Psoas muscle (tissue), 8 donors: ENCODE measurements around the gene C15orf61. TPM values are rescaled to one million over a fixed set of nuclear protein-coding genes. Genes with fewer than 3 reads are reported as not detected.

Source experiments
- ATAC-seq, 4 donors: fragments of 200-7000 bp; cut with Tn5 transposase; one replicate each; pipeline ENCODE4 v1.9.1; 2020; ENCODE audit warnings: moderate library complexity in 3 of 4, mild to moderate bottlenecking in 2 of 4
- DNase-seq, 2 donors: peaks; one replicate each; pipeline ENCODE4 v3.0.0-alpha.2; 2020
- H3K27ac ChIP-seq: fragments of 200-600 bp; one replicate; pipeline ENCODE4 v1.8.0; 2022
- H3K27me3 ChIP-seq, 3 donors: fragments of 200-600 bp in 1 of 3; one replicate each; pipeline versions ENCODE4 v1.6.1 to v1.8.0; 2013 to 2022; ENCODE audit warnings: low read length in 2 of 3, mild to moderate bottlenecking in 2 of 3, moderate library complexity in 1 of 3; ENCODE audit not compliant: insufficient read depth in 3 of 3
- H3K36me3 ChIP-seq, 2 donors: fragments of 200-600 bp in 1 of 2; one replicate each; pipeline versions ENCODE4 v1.6.1 to v1.8.0; 2013 to 2022; ENCODE audit warnings: low read depth in 1 of 2, mild to moderate bottlenecking in 1 of 2, moderate library complexity in 1 of 2; ENCODE audit not compliant: insufficient read depth in 1 of 2
- H3K4me1 ChIP-seq: fragments of 200-600 bp; one replicate; pipeline ENCODE4 v1.8.0; 2022
- H3K4me3 ChIP-seq: fragments of 200-600 bp; one replicate; pipeline ENCODE4 v1.8.0; 2022; ENCODE audit warnings: mild to moderate bottlenecking
- H3K9me3 ChIP-seq: fragments of 200-600 bp; one replicate; pipeline ENCODE4 v1.8.0; 2022
- WGBS, 3 donors: extraction: QIAGEN DNeasy Blood & Tissue Kit; methylation state at CpG; one replicate each; pipeline versions ENCODE4 v1.1.6 to v1.1.7; 2013; 5-methylcytosine and 5-hydroxymethylcytosine counted together
- intact Hi-C, 2 donors: fragments of 100-400 bp; cut with DNase I; formaldehyde crosslinking; loops; one replicate each; pipeline versions ENCODE4 v1.11.0 to v1.14.2; 2022
- polyA plus RNA-seq, 3 donors: library from polyadenylated mRNA; stranded (reverse); fragments of 200-250 nt; gene quantifications; one replicate each; pipeline ENCODE4 v1.2.3, GENCODE V29; 2013
- total RNA-seq, 4 donors: library from RNA; stranded (reverse); fragmentation: NEBNext Ultra II Directional in 2 of 4; extraction: Animal tissue kit (Norgen Biotek cat#: 25700) in 2 of 4; gene quantifications; one replicate each; pipeline versions ENCODE4 v1.2.1 to v1.2.4, GENCODE V29; 2021 to 2023
- TF ChIP-seq, protein P1 (sequence below): fragments of 200-600 bp; IDR thresholded peaks from one replicate; pipeline ENCODE4 v1.8.0; 2022; ENCODE audit warnings: antibody characterized with exemption
- donor health status: healthy with polysubstance abuse.
- donor health status: DM: no; HTN: no; CAD: no; lungs with moderate emphysema.
- donor health status: Bipolar disorder and iron deficiency.
- donor health status: healthy.
- donor health status: DM: yes; HTN: yes; CAD: no.
- donor health status: DM: no; HTN: no; CAD: no.
- donor health status: DM: no; HTN: no; CAD: no.
- donor health status: DM: yes; HTN: yes; CAD: no.

C15orf61 gene
- total and polyA plus RNA-seq, 7 donors = 6.9 to 20.9 (median 11.2) TPM

DNA sequence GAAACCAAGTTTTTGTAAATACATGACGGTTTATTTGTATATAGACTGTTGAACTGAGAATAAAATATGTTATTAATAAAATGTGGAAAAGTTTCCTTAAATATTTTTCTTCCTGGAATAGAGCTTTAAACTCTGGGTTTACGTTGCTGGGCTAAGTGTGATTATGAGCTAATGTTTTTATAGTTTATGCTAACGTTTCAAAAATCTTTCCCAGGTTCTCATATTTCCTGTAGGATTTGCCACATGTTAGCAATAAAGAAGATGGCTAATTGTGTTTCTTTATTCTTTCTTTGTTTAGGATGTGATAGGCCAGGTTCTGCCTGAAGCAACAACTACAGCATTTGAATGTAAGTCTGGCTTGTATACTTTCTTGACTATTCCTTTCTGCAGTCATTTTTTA is 28.8 kb downstream of the C15orf61 start:
- DNase-seq = no peak
- Histone ChIP-seq H3K27me3 (no peaks in the 10 kb centered on the region), H3K9me3 (no peaks in the 10 kb centered on the region), H3K4me1 (peaks cover 27% of the 10 kb centered on the region), H3K36me3 (peaks cover 0 to 41% of the 10 kb centered on the region in 2 donors), H3K4me3 (no peak overlapping the region), H3K27ac (peak overlapping the region; percentile 53)
- intact Hi-C loops = no loop called here
- ATAC-seq = no peak
- TF ChIP-seq, protein P1, sequence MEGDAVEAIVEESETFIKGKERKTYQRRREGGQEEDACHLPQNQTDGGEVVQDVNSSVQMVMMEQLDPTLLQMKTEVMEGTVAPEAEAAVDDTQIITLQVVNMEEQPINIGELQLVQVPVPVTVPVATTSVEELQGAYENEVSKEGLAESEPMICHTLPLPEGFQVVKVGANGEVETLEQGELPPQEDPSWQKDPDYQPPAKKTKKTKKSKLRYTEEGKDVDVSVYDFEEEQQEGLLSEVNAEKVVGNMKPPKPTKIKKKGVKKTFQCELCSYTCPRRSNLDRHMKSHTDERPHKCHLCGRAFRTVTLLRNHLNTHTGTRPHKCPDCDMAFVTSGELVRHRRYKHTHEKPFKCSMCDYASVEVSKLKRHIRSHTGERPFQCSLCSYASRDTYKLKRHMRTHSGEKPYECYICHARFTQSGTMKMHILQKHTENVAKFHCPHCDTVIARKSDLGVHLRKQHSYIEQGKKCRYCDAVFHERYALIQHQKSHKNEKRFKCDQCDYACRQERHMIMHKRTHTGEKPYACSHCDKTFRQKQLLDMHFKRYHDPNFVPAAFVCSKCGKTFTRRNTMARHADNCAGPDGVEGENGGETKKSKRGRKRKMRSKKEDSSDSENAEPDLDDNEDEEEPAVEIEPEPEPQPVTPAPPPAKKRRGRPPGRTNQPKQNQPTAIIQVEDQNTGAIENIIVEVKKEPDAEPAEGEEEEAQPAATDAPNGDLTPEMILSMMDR = no peak
- WGBS, 3 donors = 35 to 39% (median 37%) methylated on average over 3 of the region's 3 CpGs

DNA sequence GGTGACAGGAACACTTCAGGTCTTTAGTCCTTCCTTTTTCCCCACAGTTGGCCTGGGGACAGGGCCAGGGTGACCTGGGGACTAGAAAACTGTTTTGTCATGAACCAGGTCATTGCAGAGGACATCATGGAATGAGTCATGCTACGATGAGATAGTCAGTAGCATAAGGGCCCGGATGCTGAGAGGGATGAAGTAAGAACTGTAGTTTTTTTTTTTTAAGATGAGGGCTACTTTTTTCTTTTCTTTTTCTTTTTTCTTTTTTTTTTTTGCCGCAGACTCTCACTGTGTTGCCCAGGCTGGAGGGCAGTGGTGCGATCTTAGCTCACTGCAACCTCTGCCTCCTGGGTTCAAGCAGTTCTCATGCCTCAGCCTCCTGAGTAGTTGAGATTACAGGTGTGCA is 29.6 kb downstream of the C15orf61 start:
- Histone ChIP-seq H3K36me3 (peaks cover 0 to 39% of the 10 kb centered on the region in 2 donors), H3K4me1 (peaks cover 27% of the 10 kb centered on the region), H3K27ac (peak overlapping the region; percentile 53), H3K9me3 (no peaks in the 10 kb centered on the region), H3K4me3 (no peak overlapping the region), H3K27me3 (no peaks in the 10 kb centered on the region)
- DNase-seq (no peak), ATAC-seq (peak; percentile 83 to 92 (median 90))
- intact Hi-C loops = no loop called here
- TF ChIP-seq, protein P1 = no peak
- 63 to 79% (median 71%) methylated on average over 3 to 4 of the region's 4 CpGs for whole genome bisulfite sequencing, 3 donors

DNA sequence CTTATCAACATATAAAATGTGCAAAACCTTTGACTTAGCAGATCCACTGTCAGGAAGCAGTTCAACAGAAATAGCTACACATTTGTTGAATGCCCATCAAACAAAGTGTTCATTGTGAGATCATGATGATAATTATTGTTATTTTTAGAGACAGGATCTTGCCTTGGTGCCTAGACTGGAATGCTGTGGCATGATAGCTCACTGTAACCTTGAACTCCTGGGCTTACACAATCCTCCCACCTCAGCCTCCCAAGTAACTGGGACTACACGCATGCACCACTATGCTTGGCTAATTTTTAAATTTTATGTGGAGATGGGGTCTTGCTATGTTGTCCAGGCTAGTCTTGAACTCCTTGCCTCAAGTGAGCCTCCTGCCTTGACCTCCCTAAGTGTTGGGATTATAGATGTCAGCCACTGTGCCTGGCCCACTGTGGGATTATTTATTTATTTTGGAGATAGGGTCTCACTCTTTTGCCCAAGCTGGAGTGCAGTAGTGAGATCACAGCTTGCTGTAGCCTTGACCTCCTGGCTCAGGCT is 30.3 kb downstream of the C15orf61 start:
- Histone ChIP-seq H3K9me3 (no peaks in the 10 kb centered on the region), H3K27ac (no peak overlapping the region), H3K36me3 (peaks cover 0 to 32% of the 10 kb centered on the region in 2 donors), H3K27me3 (no peaks in the 10 kb centered on the region), H3K4me3 (no peak overlapping the region), H3K4me1 (peaks cover 27% of the 10 kb centered on the region)
- TF ChIP-seq, protein P1 = no peak
- DNase-seq = no peak
- intact Hi-C loops = no loop called here
- peak; percentile 44 to 75 (median 52) for ATAC-seq
- WGBS, 3 donors = 83 to 96% (median 89%) methylated on average over 1 of the region's 1 CpG

DNA sequence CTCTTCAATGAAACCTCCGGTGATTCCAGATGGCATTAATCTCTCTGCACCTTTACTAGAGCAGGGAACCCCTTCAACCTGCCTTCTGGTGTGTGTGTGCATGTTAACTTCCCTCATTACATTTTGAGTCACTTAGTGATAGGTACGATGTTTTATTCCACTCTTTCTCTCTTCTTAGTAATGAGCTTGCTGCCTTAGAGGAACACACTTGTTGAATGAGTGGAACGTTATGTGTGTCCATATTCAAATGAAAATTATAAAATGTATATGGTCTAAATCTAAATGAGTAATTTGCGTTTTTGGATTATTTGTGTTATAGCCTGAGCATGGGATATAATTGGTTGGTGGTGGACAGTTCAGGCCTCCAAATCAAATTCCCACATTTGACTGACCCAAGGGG is 33.6 kb downstream of the C15orf61 start:
- H3K4me1 ChIP-seq = peaks cover 14% of the 10 kb centered on the region
- DNase-seq (no peak), ATAC-seq (no peak)
- no peak overlapping the region for H3K27ac ChIP-seq
- 93 to 98% (median 94%) methylated on average over 4 of the region's 4 CpGs for WGBS, 3 donors
- H3K4me3 ChIP-seq = no peak overlapping the region
- TF ChIP-seq, protein P1 = no peak
- H3K9me3 ChIP-seq = no peaks in the 10 kb centered on the region
- no peaks in the 10 kb centered on the region for H3K27me3 ChIP-seq
- intact Hi-C loops = no loop called here
- H3K36me3 ChIP-seq = peaks cover 0 to 26% of the 10 kb centered on the region in 2 donors

DNA sequence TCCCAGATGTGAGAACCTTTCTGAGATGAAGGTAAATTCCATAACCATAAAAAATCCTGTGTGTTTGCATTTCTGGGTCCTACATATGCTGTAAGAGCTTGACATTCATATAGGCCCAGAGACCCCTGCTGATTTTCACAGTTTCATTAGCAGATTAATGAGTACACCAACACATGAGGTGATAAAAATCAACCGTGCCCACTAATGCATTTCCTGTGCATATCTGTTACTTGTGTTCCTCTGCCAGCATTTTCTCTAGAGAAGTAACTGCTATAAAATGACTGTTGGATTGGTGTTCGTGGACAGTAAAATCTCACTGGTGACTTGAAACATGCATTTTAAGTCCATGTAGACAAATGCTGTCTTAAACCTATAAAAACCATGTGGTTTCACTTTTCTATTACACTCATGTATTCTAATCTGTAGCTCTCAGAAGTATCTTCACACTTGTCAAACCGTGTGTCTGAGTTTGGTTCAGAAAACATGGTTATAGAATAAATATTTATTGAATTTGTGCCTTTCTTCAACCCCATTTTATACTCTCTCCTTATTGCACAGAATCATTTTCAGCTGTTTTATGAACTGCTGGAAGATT is 36.1 kb downstream of the C15orf61 start:
- Histone ChIP-seq H3K4me3 (no peak overlapping the region), H3K27ac (no peak overlapping the region), H3K27me3 (no peaks in the 10 kb centered on the region), H3K36me3 (peaks cover 0 to 11% of the 10 kb centered on the region in 2 donors), H3K4me1 (peaks cover 5% of the 10 kb centered on the region), H3K9me3 (no peaks in the 10 kb centered on the region)
- ATAC-seq (no peak), DNase-seq (no peak)
- WGBS, 3 donors = 70 to 77% (median 74%) methylated on average over 3 of the region's 3 CpGs
- TF ChIP-seq, protein P1 = no peak
- intact Hi-C loops = no loop called here
